Measurements from ENCODE around the gene OR10G3. TPM values are rescaled to one million over a fixed set of nuclear protein-coding genes. Genes with fewer than 3 reads are reported as not detected.
A peak's percentile ranks its signal among the peaks of the same experiment; 100 is the strongest.

The OR10G3 gene
- total and polyA plus RNA-seq, 2 of the 13 experiments (the other 11 are each of a cell fraction or from before 2014, with no cell fraction given) = not detected

DNA sequence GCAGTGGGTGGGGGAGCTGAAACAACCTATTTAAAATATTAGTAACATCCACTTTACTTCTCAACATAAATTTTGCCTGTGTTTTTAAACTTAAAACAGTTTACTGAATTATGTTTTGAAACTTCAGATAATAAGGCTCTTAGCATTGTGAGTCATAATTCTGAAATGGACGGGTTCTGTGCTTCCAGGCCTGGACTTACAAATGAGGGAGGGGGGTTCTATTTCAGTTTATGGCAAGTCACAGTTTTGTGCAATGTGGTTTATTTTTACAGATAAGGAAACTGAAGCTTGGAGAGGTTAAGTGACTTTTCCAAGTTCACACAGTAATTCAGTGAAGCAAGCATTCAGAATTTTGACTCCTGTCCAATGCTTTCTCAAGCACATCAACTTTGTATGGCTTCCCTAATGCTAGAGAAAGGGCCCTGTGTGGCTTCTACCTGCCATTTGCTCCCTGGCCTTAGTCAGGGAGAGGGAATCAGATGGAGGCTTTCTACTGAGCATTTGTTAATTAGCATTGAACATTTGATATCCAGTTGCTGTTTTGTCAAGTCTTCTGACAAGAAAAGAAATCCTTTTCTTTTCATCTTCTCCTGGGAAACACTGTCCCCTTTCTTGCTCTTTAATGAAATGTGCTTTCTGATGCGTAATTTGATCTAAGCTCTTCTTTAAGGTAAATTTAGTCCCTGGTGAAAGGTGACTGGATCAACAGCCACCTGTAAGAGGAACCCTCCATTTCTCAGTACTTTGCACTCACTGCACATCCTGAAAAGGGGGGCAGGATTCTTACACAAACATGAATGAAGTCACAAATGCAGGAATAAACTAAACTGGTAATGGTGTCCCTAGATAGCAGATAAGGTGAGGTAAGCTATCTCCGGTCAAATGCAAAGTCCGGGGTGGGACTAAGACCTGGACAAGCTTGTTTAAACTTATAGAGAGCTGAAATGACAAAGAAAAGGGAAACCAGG lies 51.2 kb downstream of the OR10G3 start (continued):
- TF ChIP-seq, protein P1, sequence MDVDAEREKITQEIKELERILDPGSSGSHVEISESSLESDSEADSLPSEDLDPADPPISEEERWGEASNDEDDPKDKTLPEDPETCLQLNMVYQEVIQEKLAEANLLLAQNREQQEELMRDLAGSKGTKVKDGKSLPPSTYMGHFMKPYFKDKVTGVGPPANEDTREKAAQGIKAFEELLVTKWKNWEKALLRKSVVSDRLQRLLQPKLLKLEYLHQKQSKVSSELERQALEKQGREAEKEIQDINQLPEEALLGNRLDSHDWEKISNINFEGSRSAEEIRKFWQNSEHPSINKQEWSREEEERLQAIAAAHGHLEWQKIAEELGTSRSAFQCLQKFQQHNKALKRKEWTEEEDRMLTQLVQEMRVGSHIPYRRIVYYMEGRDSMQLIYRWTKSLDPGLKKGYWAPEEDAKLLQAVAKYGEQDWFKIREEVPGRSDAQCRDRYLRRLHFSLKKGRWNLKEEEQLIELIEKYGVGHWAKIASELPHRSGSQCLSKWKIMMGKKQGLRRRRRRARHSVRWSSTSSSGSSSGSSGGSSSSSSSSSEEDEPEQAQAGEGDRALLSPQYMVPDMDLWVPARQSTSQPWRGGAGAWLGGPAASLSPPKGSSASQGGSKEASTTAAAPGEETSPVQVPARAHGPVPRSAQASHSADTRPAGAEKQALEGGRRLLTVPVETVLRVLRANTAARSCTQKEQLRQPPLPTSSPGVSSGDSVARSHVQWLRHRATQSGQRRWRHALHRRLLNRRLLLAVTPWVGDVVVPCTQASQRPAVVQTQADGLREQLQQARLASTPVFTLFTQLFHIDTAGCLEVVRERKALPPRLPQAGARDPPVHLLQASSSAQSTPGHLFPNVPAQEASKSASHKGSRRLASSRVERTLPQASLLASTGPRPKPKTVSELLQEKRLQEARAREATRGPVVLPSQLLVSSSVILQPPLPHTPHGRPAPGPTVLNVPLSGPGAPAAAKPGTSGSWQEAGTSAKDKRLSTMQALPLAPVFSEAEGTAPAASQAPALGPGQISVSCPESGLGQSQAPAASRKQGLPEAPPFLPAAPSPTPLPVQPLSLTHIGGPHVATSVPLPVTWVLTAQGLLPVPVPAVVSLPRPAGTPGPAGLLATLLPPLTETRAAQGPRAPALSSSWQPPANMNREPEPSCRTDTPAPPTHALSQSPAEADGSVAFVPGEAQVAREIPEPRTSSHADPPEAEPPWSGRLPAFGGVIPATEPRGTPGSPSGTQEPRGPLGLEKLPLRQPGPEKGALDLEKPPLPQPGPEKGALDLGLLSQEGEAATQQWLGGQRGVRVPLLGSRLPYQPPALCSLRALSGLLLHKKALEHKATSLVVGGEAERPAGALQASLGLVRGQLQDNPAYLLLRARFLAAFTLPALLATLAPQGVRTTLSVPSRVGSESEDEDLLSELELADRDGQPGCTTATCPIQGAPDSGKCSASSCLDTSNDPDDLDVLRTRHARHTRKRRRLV (CRISPR knock-in tag; IDR thresholded peaks at IDR 0.05) = no peak
- TF ChIP-seq ZNF775 (CRISPR knock-in tag; IDR thresholded peaks at IDR 0.05; ENCODE audit: borderline replicate concordance) (no peak; the same call in 1 of the 2 replicates), RAD51 (IDR thresholded peaks at IDR 0.05; ENCODE audit: borderline replicate concordance) (no peak), ZNF430 (CRISPR knock-in tag; IDR thresholded peaks at IDR 0.05) (0 out of 2 replicates have a peak, but pooled peaks have one; percentile 57), ZNF3 (CRISPR knock-in tag; IDR thresholded peaks at IDR 0.05) (no peak), ZEB1 (IDR thresholded peaks at IDR 0.05; ENCODE audit: insufficient replicate concordance, low read depth) (peak; percentile 94), MXI1 (IDR thresholded peaks at IDR 0.05; ENCODE audit: borderline replicate concordance, low read depth, low read length) (peak; percentile 35; the same call in 1 of the 3 replicates), U2AF2 (IDR thresholded peaks at IDR 0.05; ENCODE audit: low read depth, low read length) (no peak)
- TF ChIP-seq, protein P2, sequence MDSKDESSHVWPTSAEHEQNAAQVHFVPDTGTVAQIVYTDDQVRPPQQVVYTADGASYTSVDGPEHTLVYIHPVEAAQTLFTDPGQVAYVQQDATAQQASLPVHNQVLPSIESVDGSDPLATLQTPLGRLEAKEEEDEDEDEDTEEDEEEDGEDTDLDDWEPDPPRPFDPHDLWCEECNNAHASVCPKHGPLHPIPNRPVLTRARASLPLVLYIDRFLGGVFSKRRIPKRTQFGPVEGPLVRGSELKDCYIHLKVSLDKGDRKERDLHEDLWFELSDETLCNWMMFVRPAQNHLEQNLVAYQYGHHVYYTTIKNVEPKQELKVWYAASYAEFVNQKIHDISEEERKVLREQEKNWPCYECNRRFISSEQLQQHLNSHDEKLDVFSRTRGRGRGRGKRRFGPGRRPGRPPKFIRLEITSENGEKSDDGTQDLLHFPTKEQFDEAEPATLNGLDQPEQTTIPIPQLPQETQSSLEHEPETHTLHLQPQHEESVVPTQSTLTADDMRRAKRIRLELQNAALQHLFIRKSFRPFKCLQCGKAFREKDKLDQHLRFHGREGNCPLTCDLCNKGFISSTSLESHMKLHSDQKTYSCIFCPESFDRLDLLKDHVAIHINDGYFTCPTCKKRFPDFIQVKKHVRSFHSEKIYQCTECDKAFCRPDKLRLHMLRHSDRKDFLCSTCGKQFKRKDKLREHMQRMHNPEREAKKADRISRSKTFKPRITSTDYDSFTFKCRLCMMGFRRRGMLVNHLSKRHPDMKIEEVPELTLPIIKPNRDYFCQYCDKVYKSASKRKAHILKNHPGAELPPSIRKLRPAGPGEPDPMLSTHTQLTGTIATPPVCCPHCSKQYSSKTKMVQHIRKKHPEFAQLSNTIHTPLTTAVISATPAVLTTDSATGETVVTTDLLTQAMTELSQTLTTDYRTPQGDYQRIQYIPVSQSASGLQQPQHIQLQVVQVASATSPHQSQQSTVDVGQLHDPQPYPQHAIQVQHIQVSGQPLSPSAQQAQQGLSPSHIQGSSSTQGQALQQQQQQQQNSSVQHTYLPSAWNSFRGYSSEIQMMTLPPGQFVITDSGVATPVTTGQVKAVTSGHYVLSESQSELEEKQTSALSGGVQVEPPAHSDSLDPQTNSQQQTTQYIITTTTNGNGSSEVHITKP (CRISPR knock-in tag; IDR thresholded peaks at IDR 0.05; ENCODE audit: low read depth) = peak; percentile 80
- TF ChIP-seq, protein P3, sequence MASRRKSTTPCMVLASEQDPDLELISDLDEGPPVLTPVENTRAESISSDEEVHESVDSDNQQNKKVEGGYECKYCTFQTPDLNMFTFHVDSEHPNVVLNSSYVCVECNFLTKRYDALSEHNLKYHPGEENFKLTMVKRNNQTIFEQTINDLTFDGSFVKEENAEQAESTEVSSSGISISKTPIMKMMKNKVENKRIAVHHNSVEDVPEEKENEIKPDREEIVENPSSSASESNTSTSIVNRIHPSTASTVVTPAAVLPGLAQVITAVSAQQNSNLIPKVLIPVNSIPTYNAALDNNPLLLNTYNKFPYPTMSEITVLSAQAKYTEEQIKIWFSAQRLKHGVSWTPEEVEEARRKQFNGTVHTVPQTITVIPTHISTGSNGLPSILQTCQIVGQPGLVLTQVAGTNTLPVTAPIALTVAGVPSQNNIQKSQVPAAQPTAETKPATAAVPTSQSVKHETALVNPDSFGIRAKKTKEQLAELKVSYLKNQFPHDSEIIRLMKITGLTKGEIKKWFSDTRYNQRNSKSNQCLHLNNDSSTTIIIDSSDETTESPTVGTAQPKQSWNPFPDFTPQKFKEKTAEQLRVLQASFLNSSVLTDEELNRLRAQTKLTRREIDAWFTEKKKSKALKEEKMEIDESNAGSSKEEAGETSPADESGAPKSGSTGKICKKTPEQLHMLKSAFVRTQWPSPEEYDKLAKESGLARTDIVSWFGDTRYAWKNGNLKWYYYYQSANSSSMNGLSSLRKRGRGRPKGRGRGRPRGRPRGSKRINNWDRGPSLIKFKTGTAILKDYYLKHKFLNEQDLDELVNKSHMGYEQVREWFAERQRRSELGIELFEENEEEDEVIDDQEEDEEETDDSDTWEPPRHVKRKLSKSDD (CRISPR knock-in tag; IDR thresholded peaks at IDR 0.05; ENCODE audit: low read depth) = no peak

Data from HepG2 (cell line).